ENCODE measurements around the gene MLLT6. TPM values are rescaled to one million over a fixed set of nuclear protein-coding genes. Genes with fewer than 3 reads are reported as not detected.

MLLT6 gene
- total and polyA plus RNA-seq, 2 of the 13 experiments (the other 11 are each of a cell fraction or from before 2014, with no cell fraction given), result 50.7 to 69.5 TPM

DNA sequence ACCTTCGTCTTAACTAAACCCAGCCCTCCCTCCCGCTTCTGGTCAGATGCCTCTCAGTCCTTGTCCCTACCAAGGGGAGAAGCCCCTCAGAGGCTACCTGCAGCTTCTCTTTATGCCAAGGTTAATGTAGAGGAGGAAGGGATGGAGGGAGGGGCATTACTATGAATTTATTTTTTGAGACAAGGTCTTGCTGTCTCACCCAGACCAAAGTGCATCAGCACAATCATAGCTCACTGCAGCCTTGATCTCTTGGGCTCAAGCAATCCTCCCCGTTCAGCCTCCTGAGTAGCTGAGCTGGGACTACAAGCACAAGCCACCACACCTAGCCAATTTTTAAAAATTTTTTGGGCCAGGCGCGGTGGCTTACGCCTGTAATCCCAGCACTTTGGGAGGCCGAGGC lies 45.7 kb upstream of the MLLT6 start (continued):
- TF ChIP-seq, protein P1, sequence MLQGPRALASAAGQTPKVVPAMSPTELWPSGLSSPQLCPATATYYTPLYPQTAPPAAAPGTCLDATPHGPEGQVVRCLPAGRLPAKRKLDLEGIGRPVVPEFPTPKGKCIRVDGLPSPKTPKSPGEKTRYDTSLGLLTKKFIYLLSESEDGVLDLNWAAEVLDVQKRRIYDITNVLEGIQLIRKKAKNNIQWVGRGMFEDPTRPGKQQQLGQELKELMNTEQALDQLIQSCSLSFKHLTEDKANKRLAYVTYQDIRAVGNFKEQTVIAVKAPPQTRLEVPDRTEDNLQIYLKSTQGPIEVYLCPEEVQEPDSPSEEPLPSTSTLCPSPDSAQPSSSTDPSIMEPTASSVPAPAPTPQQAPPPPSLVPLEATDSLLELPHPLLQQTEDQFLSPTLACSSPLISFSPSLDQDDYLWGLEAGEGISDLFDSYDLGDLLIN (CRISPR knock-in tag; IDR thresholded peaks at IDR 0.05; ENCODE audit: borderline replicate concordance), result no peak
- TF ChIP-seq GATAD2A (CRISPR knock-in tag; IDR thresholded peaks at IDR 0.05) (peak; percentile 44; the same call in 1 of the 2 replicates), SP5 (CRISPR knock-in tag; IDR thresholded peaks at IDR 0.05; ENCODE audit: borderline replicate concordance, low read depth) (peak; percentile 59; the same call in 1 of the 2 replicates), ZBTB33 (CRISPR knock-in tag; IDR thresholded peaks at IDR 0.05) (peak; percentile 9; the same call in 1 of the 2 replicates), RARA (CRISPR knock-in tag; IDR thresholded peaks at IDR 0.05) (peak; percentile 42), KMT2A (CRISPR knock-in tag; IDR thresholded peaks at IDR 0.05) (no peak), SAP130 (CRISPR knock-in tag; IDR thresholded peaks at IDR 0.05; ENCODE audit: low read depth) (0 out of 2 replicates have a peak, but pooled peaks have one; percentile 20), RFXANK (CRISPR knock-in tag; IDR thresholded peaks at IDR 0.05) (no peak), NCOA2 (CRISPR knock-in tag; IDR thresholded peaks at IDR 0.05) (peak; percentile 39; the same call in 1 of the 2 replicates), SOX5 (CRISPR knock-in tag; IDR thresholded peaks at IDR 0.05; ENCODE audit: borderline replicate concordance) (0 out of 2 replicates have a peak, but pooled peaks have one; percentile 9), ZSCAN9 (CRISPR knock-in tag; IDR thresholded peaks at IDR 0.05; ENCODE audit: borderline replicate concordance) (0 out of 2 replicates have a peak, but pooled peaks have one; percentile 25), TEAD3 (CRISPR knock-in tag; optimal IDR thresholded peaks at IDR 0.05; ENCODE audit: borderline replicate concordance) (peak; percentile 4), ZNF614 (CRISPR knock-in tag; IDR thresholded peaks at IDR 0.05; ENCODE audit: borderline replicate concordance) (0 out of 2 replicates have a peak, but pooled peaks have one; percentile 55), BRD4 (CRISPR knock-in tag; IDR thresholded peaks at IDR 0.05) (no peak), NFE2L2 (IDR thresholded peaks at IDR 0.05; ENCODE audit: low read length) (0 out of 2 replicates have a peak, but pooled peaks have one; percentile 21), EP300 (IDR thresholded peaks at IDR 0.05; ENCODE audit: low read depth in 2 of 2, low read length in 2 of 2) (peak in 1 of 2 experiments; percentile 29; a peak in 1 of 4 replicates), EP300 (CRISPR knock-in tag; IDR thresholded peaks at IDR 0.05; ENCODE audit: borderline replicate concordance) (peak; percentile 42; the same call in 1 of the 2 replicates), ZFY (CRISPR knock-in tag; IDR thresholded peaks at IDR 0.05) (0 out of 2 replicates have a peak, but pooled peaks have one; percentile 10), ZMYM3 (CRISPR knock-in tag; IDR thresholded peaks at IDR 0.05) (peak; percentile 34; the same call in 1 of the 2 replicates), HDAC1 (CRISPR knock-in tag; IDR thresholded peaks at IDR 0.05) (peak; percentile 48), ZFP90 (CRISPR knock-in tag; IDR thresholded peaks at IDR 0.05; ENCODE audit: borderline replicate concordance) (peak; percentile 90; the same call in 1 of the 2 replicates)
- TF ChIP-seq, protein P2, sequence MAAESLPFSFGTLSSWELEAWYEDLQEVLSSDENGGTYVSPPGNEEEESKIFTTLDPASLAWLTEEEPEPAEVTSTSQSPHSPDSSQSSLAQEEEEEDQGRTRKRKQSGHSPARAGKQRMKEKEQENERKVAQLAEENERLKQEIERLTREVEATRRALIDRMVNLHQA (CRISPR knock-in tag; IDR thresholded peaks at IDR 0.05), result no peak
- TF ChIP-seq, protein P3, sequence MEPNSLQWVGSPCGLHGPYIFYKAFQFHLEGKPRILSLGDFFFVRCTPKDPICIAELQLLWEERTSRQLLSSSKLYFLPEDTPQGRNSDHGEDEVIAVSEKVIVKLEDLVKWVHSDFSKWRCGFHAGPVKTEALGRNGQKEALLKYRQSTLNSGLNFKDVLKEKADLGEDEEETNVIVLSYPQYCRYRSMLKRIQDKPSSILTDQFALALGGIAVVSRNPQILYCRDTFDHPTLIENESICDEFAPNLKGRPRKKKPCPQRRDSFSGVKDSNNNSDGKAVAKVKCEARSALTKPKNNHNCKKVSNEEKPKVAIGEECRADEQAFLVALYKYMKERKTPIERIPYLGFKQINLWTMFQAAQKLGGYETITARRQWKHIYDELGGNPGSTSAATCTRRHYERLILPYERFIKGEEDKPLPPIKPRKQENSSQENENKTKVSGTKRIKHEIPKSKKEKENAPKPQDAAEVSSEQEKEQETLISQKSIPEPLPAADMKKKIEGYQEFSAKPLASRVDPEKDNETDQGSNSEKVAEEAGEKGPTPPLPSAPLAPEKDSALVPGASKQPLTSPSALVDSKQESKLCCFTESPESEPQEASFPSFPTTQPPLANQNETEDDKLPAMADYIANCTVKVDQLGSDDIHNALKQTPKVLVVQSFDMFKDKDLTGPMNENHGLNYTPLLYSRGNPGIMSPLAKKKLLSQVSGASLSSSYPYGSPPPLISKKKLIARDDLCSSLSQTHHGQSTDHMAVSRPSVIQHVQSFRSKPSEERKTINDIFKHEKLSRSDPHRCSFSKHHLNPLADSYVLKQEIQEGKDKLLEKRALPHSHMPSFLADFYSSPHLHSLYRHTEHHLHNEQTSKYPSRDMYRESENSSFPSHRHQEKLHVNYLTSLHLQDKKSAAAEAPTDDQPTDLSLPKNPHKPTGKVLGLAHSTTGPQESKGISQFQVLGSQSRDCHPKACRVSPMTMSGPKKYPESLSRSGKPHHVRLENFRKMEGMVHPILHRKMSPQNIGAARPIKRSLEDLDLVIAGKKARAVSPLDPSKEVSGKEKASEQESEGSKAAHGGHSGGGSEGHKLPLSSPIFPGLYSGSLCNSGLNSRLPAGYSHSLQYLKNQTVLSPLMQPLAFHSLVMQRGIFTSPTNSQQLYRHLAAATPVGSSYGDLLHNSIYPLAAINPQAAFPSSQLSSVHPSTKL (CRISPR knock-in tag; IDR thresholded peaks at IDR 0.05), result peak; percentile 53
- TF ChIP-seq, protein P4, sequence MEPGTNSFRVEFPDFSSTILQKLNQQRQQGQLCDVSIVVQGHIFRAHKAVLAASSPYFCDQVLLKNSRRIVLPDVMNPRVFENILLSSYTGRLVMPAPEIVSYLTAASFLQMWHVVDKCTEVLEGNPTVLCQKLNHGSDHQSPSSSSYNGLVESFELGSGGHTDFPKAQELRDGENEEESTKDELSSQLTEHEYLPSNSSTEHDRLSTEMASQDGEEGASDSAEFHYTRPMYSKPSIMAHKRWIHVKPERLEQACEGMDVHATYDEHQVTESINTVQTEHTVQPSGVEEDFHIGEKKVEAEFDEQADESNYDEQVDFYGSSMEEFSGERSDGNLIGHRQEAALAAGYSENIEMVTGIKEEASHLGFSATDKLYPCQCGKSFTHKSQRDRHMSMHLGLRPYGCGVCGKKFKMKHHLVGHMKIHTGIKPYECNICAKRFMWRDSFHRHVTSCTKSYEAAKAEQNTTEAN (CRISPR knock-in tag; conservative IDR thresholded peaks at IDR 0.05), result peak; percentile 41; the same call in 1 of the 2 replicates

Measured in HepG2 (cell line).